Stimulated activated CD4-positive, alpha-beta T cell treated with anti-CD3 and anti-CD28 coated beads, TNF-alpha, amount 100 ng/mL, for 24 hours (primary cell): ENCODE data around the gene SYNJ1.
A peak's percentile ranks its signal among the peaks of the same experiment; 100 is the strongest.
"Not testable (repeated sequence)": the region's sequence is repeated elsewhere in the genome, so short reads cannot be mapped to it uniquely, and the experiment has no call there.

Source experiments
- DNase-seq, 3 experiments: peaks; one replicate each; pipeline ENCODE4 v3.0.0-alpha.2; 2020; ENCODE audit warnings: low read depth in 3 of 3

SYNJ1 gene

GRCh38 chr21:32698286-32698685 lies 29.5 kb downstream of the SYNJ1 start:
- no peak for DNase-seq

GRCh38 chr21:32695482-32695881 lies 32.3 kb downstream of the SYNJ1 start:
- DNase-seq, result not testable (repeated sequence)

GRCh38 chr21:32693581-32693980 lies 34.2 kb downstream of the SYNJ1 start:
- no peak for DNase-seq

GRCh38 chr21:32690085-32690484 lies 37.7 kb downstream of the SYNJ1 start:
- DNase-seq, result no peak

GRCh38 chr21:32687643-32688345 lies 40.0 kb downstream of the SYNJ1 start:
- no peak for DNase-seq

- no peak for DNase-seq
Measured at GRCh38 chr21:32682696-32683474, 44.9 kb downstream of the SYNJ1 start.

GRCh38 chr21:32674731-32675130 lies 53.1 kb downstream of the SYNJ1 start:
- no peak for DNase-seq

- DNase-seq, result no peak
Measured at GRCh38 chr21:32674038-32674437, 53.8 kb downstream of the SYNJ1 start.

- DNase-seq, result no peak
Measured at GRCh38 chr21:32666258-32666657, 61.6 kb downstream of the SYNJ1 start.

GRCh38 chr21:32664095-32664494 lies 63.7 kb downstream of the SYNJ1 start:
- DNase-seq, result not testable (repeated sequence)

- not testable (repeated sequence) for DNase-seq
Measured at GRCh38 chr21:32661981-32662380, 65.8 kb downstream of the SYNJ1 start.

GRCh38 chr21:32661026-32661782 lies 66.6 kb downstream of the SYNJ1 start:
- DNase-seq, result not testable (repeated sequence)

GRCh38 chr21:32658524-32658923 lies 69.3 kb downstream of the SYNJ1 start:
- DNase-seq, result no peak

- peak in 1 of 3 experiments; percentile 1 for DNase-seq
Measured at GRCh38 chr21:32653326-32653901, 74.4 kb downstream of the SYNJ1 start.

- no peak for DNase-seq
Measured at GRCh38 chr21:32648165-32648564, 79.6 kb downstream of the SYNJ1 start.

GRCh38 chr21:32645261-32646182 lies 82.3 kb downstream of the SYNJ1 start:
- no peak for DNase-seq

GRCh38 chr21:32641710-32642698 lies 85.8 kb downstream of the SYNJ1 start:
- DNase-seq, result no peak

- DNase-seq, result no peak
Measured at GRCh38 chr21:32626621-32627196, 101.1 kb downstream of the SYNJ1 start.

GRCh38 chr21:32618218-32618617 lies 109.6 kb downstream of the SYNJ1 start:
- DNase-seq, result not testable (repeated sequence)
